H1 (cell line): ENCODE measurements around the gene SYT6. TPM values are rescaled to one million over a fixed set of nuclear protein-coding genes. Genes with fewer than 3 reads are reported as not detected.

ENCODE experiments used
- GTF2F1 ChIP-seq: IDR thresholded peaks from 2 replicates; pipeline ENCODE4 v1.6.1; 2012; ENCODE audit warnings: low read depth, low read length, improper control_type of control experiment, borderline replicate concordance
- KDM5A ChIP-seq: fragments of 200-600 bp; IDR thresholded peaks from 2 replicates; pipeline ENCODE4 v1.7.1; 2012; ENCODE audit warnings: mild to moderate bottlenecking, low read length, inconsistent platforms, mixed read lengths
- NANOG ChIP-seq: IDR thresholded peaks from 2 replicates; pipeline ENCODE4 v1.6.1; 2011; ENCODE audit warnings: low read length, low read depth, mild to moderate bottlenecking, inconsistent platforms; ENCODE audit not compliant: insufficient read depth, poor library complexity, severe bottlenecking
- RNF2 ChIP-seq: fragments of 200-900, 300-1000 bp; sonication (generic); IDR thresholded peaks from 2 replicates; pipeline ENCODE4 v1.7.1; 2016; ENCODE audit warnings: borderline replicate concordance, low read depth, mild to moderate bottlenecking, antibody characterized with exemption, low read length; ENCODE audit not compliant: poor library complexity, severe bottlenecking; ENCODE audit errors: missing control alignments
- SP2 ChIP-seq: IDR thresholded peaks from 2 replicates; pipeline ENCODE4 v1.6.1; 2012; ENCODE audit warnings: mild to moderate bottlenecking, low read length, inconsistent platforms
- polyA plus RNA-seq, 7 experiments: library from polyadenylated mRNA; depleted of rRNA in 3 of 7; stranded (reverse) in 5 of 7; unstranded in 2 of 7; fragments of >200 nt in 5 of 7; fragments of 200-250 nt in 2 of 7; gene quantifications; 1 replicate in 5 of 7; 2 replicates in 1 of 7; 4 replicates in 1 of 7; pipeline versions ENCODE4 v1.2.1 to v1.2.3, GENCODE V29; 2011 to 2013; ENCODE audit warnings: missing spikeins in 2 of 7, mixed read lengths in 2 of 7
- total RNA-seq: library from RNA; stranded (reverse); fragmentation: NEBNext Ultra II Directional; extraction: Animal tissue kit (Norgen Biotek cat#: 25700); gene quantifications from 2 replicates; pipeline ENCODE4 v1.2.1, GENCODE V29; 2021

The SYT6 gene
- total and polyA plus RNA-seq, 2 of the 8 experiments (the other 6 are each of a cell fraction or from before 2014, with no cell fraction given): 33.7 to 83.5 TPM

GRCh38 chr1:114108751-114109255 lies 44.9 kb downstream of the SYT6 start (continued):
- TF ChIP-seq GTF2F1 (no peak), SP2 (no peak), RNF2 (no peak), NANOG (no peak), KDM5A (no peak)
